Mesendoderm (in vitro differentiated cells): ENCODE measurements around the gene CD22.

Experiments
- DNase-seq: peaks from one replicate; pipeline ENCODE4 v3.0.0; 2013
- H2AK5ac ChIP-seq: 2 replicates; pipeline ENCODE4 v1.6.1; 2013; ENCODE audit warnings: low read length, inconsistent platforms
- H2BK120ac ChIP-seq: 2 replicates; pipeline ENCODE4 v1.6.1; 2013; ENCODE audit warnings: low read depth, mild to moderate bottlenecking, low read length, moderate library complexity, mixed read lengths
- H2BK15ac ChIP-seq: replicated peaks from 2 replicates; pipeline ENCODE4 v1.6.1; 2013; ENCODE audit warnings: low read depth, mild to moderate bottlenecking, moderate library complexity
- H2BK5ac ChIP-seq: 2 replicates; pipeline ENCODE4 v1.6.1; 2013; ENCODE audit warnings: low read length, inconsistent platforms
- H3K18ac ChIP-seq: 2 replicates; pipeline ENCODE4 v1.6.1; 2013; ENCODE audit warnings: mild to moderate bottlenecking, low read length, mixed read lengths
- H3K23ac ChIP-seq: one replicate; pipeline ENCODE4 v1.6.1; 2013; ENCODE audit warnings: low read length
- H3K27ac ChIP-seq: 2 replicates; pipeline ENCODE4 v1.5.1; 2013; ENCODE audit warnings: low read depth, mild to moderate bottlenecking, inconsistent platforms, low read length, moderate library complexity
- H3K27me3 ChIP-seq: 2 replicates; pipeline ENCODE4 v1.6.1; 2013; ENCODE audit warnings: low read length, control low read depth, mild to moderate bottlenecking, inconsistent platforms; ENCODE audit not compliant: insufficient read depth, poor library complexity
- H3K36me3 ChIP-seq: 2 replicates; pipeline ENCODE4 v1.6.1; 2013; ENCODE audit warnings: low read length, inconsistent platforms; ENCODE audit not compliant: control insufficient read depth, insufficient read depth
- H3K4ac ChIP-seq: one replicate; pipeline ENCODE4 v1.6.1; 2013; ENCODE audit warnings: low read depth, mild to moderate bottlenecking, low read length, moderate library complexity
- H3K4me1 ChIP-seq: 2 replicates; pipeline ENCODE4 v1.6.1; 2013; ENCODE audit warnings: low read depth, low read length, inconsistent platforms; ENCODE audit not compliant: control insufficient read depth
- H3K4me2 ChIP-seq: 2 replicates; pipeline ENCODE4 v1.6.1; 2013; ENCODE audit warnings: low read length
- H3K4me3 ChIP-seq: 2 replicates; pipeline ENCODE4 v1.5.1; 2013; ENCODE audit warnings: mild to moderate bottlenecking, low read length
- H3K56ac ChIP-seq: one replicate; pipeline ENCODE4 v1.6.1; 2013; ENCODE audit warnings: low read length
- H3K79me1 ChIP-seq: 2 replicates; pipeline ENCODE4 v1.6.1; 2013; ENCODE audit warnings: low read length, inconsistent platforms
- H3K79me2 ChIP-seq: 2 replicates; pipeline ENCODE4 v1.6.1; 2013; ENCODE audit warnings: mild to moderate bottlenecking, low read length; ENCODE audit not compliant: control insufficient read depth, insufficient read depth
- H3K9ac ChIP-seq: 2 replicates; pipeline ENCODE4 v1.6.1; 2013; ENCODE audit warnings: low read length, inconsistent platforms
- H4K5ac ChIP-seq: one replicate; pipeline ENCODE4 v1.6.1; 2013; ENCODE audit warnings: low read length
- H4K8ac ChIP-seq: one replicate; pipeline ENCODE4 v1.6.1; 2013; ENCODE audit warnings: low read depth, mild to moderate bottlenecking, control low read depth, low read length, moderate library complexity
- WGBS: extraction: QIAGEN DNeasy Blood & Tissue Kit; methylation state at CpG from one replicate; pipeline ENCODE4 v1.1.7; 2013; ENCODE audit warnings: low lambda C conversion rate, missing lambda C conversion rate; ENCODE audit not compliant: insufficient coverage; ENCODE audit errors: extremely low coverage; 5-methylcytosine and 5-hydroxymethylcytosine counted together

The CD22 gene

GRCh38 chr19:35347171-35347929 is 18.4 kb downstream of the CD22 start, which contains the start of gene FFAR1:
FFAR1 (plus strand) TSS chr19:35347902; CDS start chr19:35351552, 3,650 bp downstream.
- Histone ChIP-seq H3K56ac (no peak within 1 kb of the TSS), H3K79me1 (no peaks in the 10 kb centered on the region), H2BK15ac (no peak within 1 kb of the TSS), H3K27me3 (no peaks in the 10 kb centered on the region), H3K18ac (no peak within 1 kb of the TSS), H3K23ac (no peak within 1 kb of the TSS), H3K4me1 (no peaks in the 10 kb centered on the region), H2BK5ac (no peak within 1 kb of the TSS), H3K4ac (no peak within 1 kb of the TSS), H3K9ac (no peak within 1 kb of the TSS), H4K8ac (no peak within 1 kb of the TSS), H3K4me2 (no peak within 1 kb of the TSS), H3K4me3 (no peak within 1 kb of the TSS), H3K36me3 (no peaks in the 10 kb centered on the region), H3K79me2 (no peaks in the 10 kb centered on the region), H3K27ac (no peak within 1 kb of the TSS), H4K5ac (no peak within 1 kb of the TSS), H2BK120ac (no peak within 1 kb of the TSS), H2AK5ac (no peak within 1 kb of the TSS)
- WGBS = no CpG with 5 or more reads among the region's 18 CpGs
- no peak for DNase-seq

GRCh38 chr19:35347930-35348298 is 18.9 kb downstream of the CD22 start:
- Histone ChIP-seq H3K18ac (no peak overlapping the region), H3K36me3 (no peaks in the 10 kb centered on the region), H2BK5ac (no peak overlapping the region), H3K4ac (no peak overlapping the region), H3K4me3 (no peak overlapping the region), H2BK120ac (no peak overlapping the region), H3K79me2 (no peaks in the 10 kb centered on the region), H3K23ac (no peak overlapping the region), H2BK15ac (no peak overlapping the region), H3K27ac (no peak overlapping the region), H3K4me2 (no peak overlapping the region), H3K27me3 (no peaks in the 10 kb centered on the region), H4K5ac (no peak overlapping the region), H3K56ac (no peak overlapping the region), H3K9ac (no peak overlapping the region), H3K4me1 (no peaks in the 10 kb centered on the region), H4K8ac (no peak overlapping the region), H2AK5ac (no peak overlapping the region), H3K79me1 (no peaks in the 10 kb centered on the region)
- WGBS = no CpG with 5 or more reads among the region's 7 CpGs
- DNase-seq = no peak

GRCh38 chr19:35348911-35349611 is 20.1 kb downstream of the CD22 start:
- no peak for DNase-seq
- no peak overlapping the region for H3K23ac ChIP-seq
- H3K56ac ChIP-seq = no peak overlapping the region
- H3K79me2 ChIP-seq = no peaks in the 10 kb centered on the region
- H3K18ac ChIP-seq = no peak overlapping the region
- WGBS = no CpG with 5 or more reads among the region's 18 CpGs
- no peak overlapping the region for H3K4me2 ChIP-seq
- H2BK120ac ChIP-seq = no peak overlapping the region
- no peaks in the 10 kb centered on the region for H3K27me3 ChIP-seq
- H2AK5ac ChIP-seq = no peak overlapping the region
- H3K9ac ChIP-seq = no peak overlapping the region
- no peak overlapping the region for H3K27ac ChIP-seq
- H4K5ac ChIP-seq = no peak overlapping the region
- no peaks in the 10 kb centered on the region for H3K4me1 ChIP-seq
- no peaks in the 10 kb centered on the region for H3K79me1 ChIP-seq
- H2BK15ac ChIP-seq = no peak overlapping the region
- no peak overlapping the region for H4K8ac ChIP-seq
- H2BK5ac ChIP-seq = no peak overlapping the region
- no peak overlapping the region for H3K4me3 ChIP-seq
- no peaks in the 10 kb centered on the region for H3K36me3 ChIP-seq
- no peak overlapping the region for H3K4ac ChIP-seq

GRCh38 chr19:35349614-35350521 is 20.9 kb downstream of the CD22 start:
- no peak overlapping the region for H4K8ac ChIP-seq
- H2BK120ac ChIP-seq = no peak overlapping the region
- H3K23ac ChIP-seq = no peak overlapping the region
- no peaks in the 10 kb centered on the region for H3K4me1 ChIP-seq
- no peaks in the 10 kb centered on the region for H3K79me1 ChIP-seq
- no peak overlapping the region for H2AK5ac ChIP-seq
- H3K18ac ChIP-seq = no peak overlapping the region
- no peak overlapping the region for H3K4ac ChIP-seq
- no peak overlapping the region for H3K27ac ChIP-seq
- no peak overlapping the region for H3K56ac ChIP-seq
- H3K9ac ChIP-seq = no peak overlapping the region
- no peaks in the 10 kb centered on the region for H3K79me2 ChIP-seq
- DNase-seq = no peak
- H3K4me3 ChIP-seq = no peak overlapping the region
- H3K36me3 ChIP-seq = no peaks in the 10 kb centered on the region
- no peak overlapping the region for H4K5ac ChIP-seq
- H2BK15ac ChIP-seq = no peak overlapping the region
- H3K4me2 ChIP-seq = no peak overlapping the region
- no peak overlapping the region for H2BK5ac ChIP-seq
- H3K27me3 ChIP-seq = no peaks in the 10 kb centered on the region
- no CpG with 5 or more reads among the region's 17 CpGs for WGBS

GRCh38 chr19:35350591-35350990 is 21.6 kb downstream of the CD22 start:
- no peaks in the 10 kb centered on the region for H3K79me1 ChIP-seq
- no peak overlapping the region for H3K23ac ChIP-seq
- no peak overlapping the region for H3K9ac ChIP-seq
- no peak for DNase-seq
- no peaks in the 10 kb centered on the region for H3K36me3 ChIP-seq
- H2BK15ac ChIP-seq = no peak overlapping the region
- no peaks in the 10 kb centered on the region for H3K79me2 ChIP-seq
- H3K27ac ChIP-seq = no peak overlapping the region
- no peaks in the 10 kb centered on the region for H3K4me1 ChIP-seq
- no peak overlapping the region for H3K4ac ChIP-seq
- H3K27me3 ChIP-seq = no peaks in the 10 kb centered on the region
- no peak overlapping the region for H3K4me3 ChIP-seq
- H2BK5ac ChIP-seq = no peak overlapping the region
- no peak overlapping the region for H3K4me2 ChIP-seq
- WGBS = no CpG with 5 or more reads among the region's 7 CpGs
- H2BK120ac ChIP-seq = no peak overlapping the region
- H4K5ac ChIP-seq = no peak overlapping the region
- no peak overlapping the region for H3K56ac ChIP-seq
- H3K18ac ChIP-seq = no peak overlapping the region
- H4K8ac ChIP-seq = no peak overlapping the region
- no peak overlapping the region for H2AK5ac ChIP-seq
